Fibroblast of skin of scalp (primary cell): ENCODE data around the gene VCL. TPM values are rescaled to one million over a fixed set of nuclear protein-coding genes. Genes with fewer than 3 reads are reported as not detected.
A peak's percentile ranks its signal among the peaks of the same experiment; 100 is the strongest.
"Not testable (repeated sequence)": the region's sequence is repeated elsewhere in the genome, so short reads cannot be mapped to it uniquely, and the experiment has no call there.

Experiments
- DNase-seq: peaks from one replicate; pipeline ENCODE4 v3.0.0-alpha.2; 2013
- polyA plus RNA-seq, 2 experiments: library from polyadenylated mRNA; unstranded; fragments of 120-200 nt; gene quantifications; one replicate each; pipeline ENCODE4 v1.2.1, GENCODE V29; 2013; ENCODE audit not compliant: insufficient read length in 2 of 2

The VCL gene
- 453 TPM for polyA plus RNA-seq (2013, experiment 1 of 2; ENCODE audit: insufficient read length)
- polyA plus RNA-seq (2013, experiment 2 of 2; ENCODE audit: insufficient read length): 451 TPM

- DNase-seq: peak; percentile 99
Measured at GRCh38 chr10:73997787-73998622, at the start of gene VCL. Gene VCL, plus strand, starts transcription at chr10:73998116. Its CDS starts 92 bp downstream, at chr10:73998208.

GRCh38 chr10:73948947-73949633 is 48.8 kb upstream of the VCL start:
- no peak for DNase-seq

- DNase-seq: peak; percentile 90
Measured at GRCh38 chr10:73950155-73950948, 47.6 kb upstream of the VCL start.

- DNase-seq: peak; percentile 50
Measured at GRCh38 chr10:73953665-73954064, 44.3 kb upstream of the VCL start.

- no peak for DNase-seq
Measured at GRCh38 chr10:73954737-73955136, 43.2 kb upstream of the VCL start.

- DNase-seq: no peak
Measured at GRCh38 chr10:73955719-73956118, 42.2 kb upstream of the VCL start.

- peak; percentile 34 for DNase-seq
Measured at GRCh38 chr10:73956476-73957359, 41.2 kb upstream of the VCL start.

GRCh38 chr10:73959484-73960243 is 38.3 kb upstream of the VCL start:
- no peak for DNase-seq

GRCh38 chr10:73962386-73962785 is 35.5 kb upstream of the VCL start:
- no peak for DNase-seq

GRCh38 chr10:73963533-73963932 is 34.4 kb upstream of the VCL start:
- DNase-seq: not testable (repeated sequence)

GRCh38 chr10:73964743-73965142 is 33.2 kb upstream of the VCL start:
- peak; percentile 37 for DNase-seq

- peak; percentile 43 for DNase-seq
Measured at GRCh38 chr10:73965267-73965889, 32.5 kb upstream of the VCL start.

GRCh38 chr10:73965890-73966768 is 31.8 kb upstream of the VCL start:
- DNase-seq: peak; percentile 100

GRCh38 chr10:73967022-73967429 is 30.9 kb upstream of the VCL start:
- no peak for DNase-seq

GRCh38 chr10:73967544-73967943 is 30.4 kb upstream of the VCL start:
- DNase-seq: no peak

- peak; percentile 81 for DNase-seq
Measured at GRCh38 chr10:73968098-73968521, 29.8 kb upstream of the VCL start.

GRCh38 chr10:73969224-73969841 is 28.6 kb upstream of the VCL start:
- DNase-seq: peak; percentile 29

GRCh38 chr10:73970845-73971244 is 27.1 kb upstream of the VCL start:
- DNase-seq: no peak
